Glutamatergic neuron (in vitro differentiated cells): ENCODE measurements around the gene SPOCK1. TPM values are rescaled to one million over a fixed set of nuclear protein-coding genes. Genes with fewer than 3 reads are reported as not detected.

Source experiments
- DNase-seq: peaks from one replicate; pipeline ENCODE4 v3.0.0; 2022
- H3K27ac Mint-ChIP-seq: one replicate; pipeline ENCODE4 v1.8.0; 2020; ENCODE audit warnings: mild to moderate bottlenecking, mixed read lengths, inconsistent platforms; ENCODE audit not compliant: unreplicated experiment
- H3K27me3 Mint-ChIP-seq: one replicate; pipeline ENCODE4 v1.8.0; 2020; ENCODE audit warnings: mild to moderate bottlenecking, moderate library complexity, mixed read lengths, inconsistent platforms; ENCODE audit not compliant: unreplicated experiment
- H3K36me3 Mint-ChIP-seq: one replicate; pipeline ENCODE4 v1.8.0; 2020; ENCODE audit warnings: mild to moderate bottlenecking, mixed read lengths, inconsistent platforms; ENCODE audit not compliant: unreplicated experiment
- H3K4me1 Mint-ChIP-seq: one replicate; pipeline ENCODE4 v1.8.0; 2020; ENCODE audit warnings: mild to moderate bottlenecking, low read depth, mixed read lengths, inconsistent platforms; ENCODE audit not compliant: unreplicated experiment
- H3K4me3 Mint-ChIP-seq: one replicate; pipeline ENCODE4 v1.8.0; 2020; ENCODE audit warnings: mild to moderate bottlenecking, mixed read lengths, inconsistent platforms; ENCODE audit not compliant: unreplicated experiment
- H3K9me3 Mint-ChIP-seq: one replicate; pipeline ENCODE4 v1.8.0; 2020; ENCODE audit warnings: mild to moderate bottlenecking, moderate library complexity, mixed read lengths, inconsistent platforms; ENCODE audit not compliant: unreplicated experiment
- total RNA-seq: library from RNA; stranded (reverse); fragmentation: NEBNext Ultra II Directional; extraction: Animal tissue kit (Norgen Biotek cat#: 25700); gene quantifications from one replicate; pipeline ENCODE4 v1.2.1, GENCODE V29; 2021; ENCODE audit not compliant: unreplicated experiment
- TF ChIP-seq, protein P1 (sequence below): fragments of 200-600 bp; sonication (generic); IDR thresholded peaks from one replicate; pipeline ENCODE4 v1.5.0; 2021; ENCODE audit not compliant: partially characterized antibody, unreplicated experiment

The SPOCK1 gene
- total RNA-seq, 1 donor from 2014 or later: 25.4 TPM

DNA sequence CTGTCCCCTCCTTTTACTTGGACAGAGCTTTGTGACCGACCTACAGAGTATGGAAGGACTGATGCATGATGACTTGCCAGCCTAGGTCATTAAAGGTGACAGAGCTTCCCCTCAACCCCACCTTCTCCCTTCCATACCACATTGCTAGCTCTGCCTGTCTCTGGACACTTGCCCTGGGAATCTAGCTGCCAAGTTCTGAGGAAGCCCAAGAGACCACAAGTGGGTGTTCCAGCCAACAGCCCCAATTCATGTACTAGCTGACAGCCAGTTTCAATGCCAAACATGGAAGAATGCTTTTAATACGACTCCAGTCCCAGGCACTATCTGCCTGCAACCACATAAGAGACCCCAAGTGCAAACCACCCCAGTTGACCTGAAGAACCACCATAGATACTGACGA lies 477.1 kb downstream of the SPOCK1 start:
- Mint-ChIP-seq H3K4me3 (no peak overlapping the region), H3K27ac (no peak overlapping the region), H3K36me3 (no peaks in the 10 kb centered on the region), H3K9me3 (no peaks in the 10 kb centered on the region), H3K4me1 (no peaks in the 10 kb centered on the region), H3K27me3 (peaks cover 2% of the 10 kb centered on the region)
- TF ChIP-seq, protein P1, sequence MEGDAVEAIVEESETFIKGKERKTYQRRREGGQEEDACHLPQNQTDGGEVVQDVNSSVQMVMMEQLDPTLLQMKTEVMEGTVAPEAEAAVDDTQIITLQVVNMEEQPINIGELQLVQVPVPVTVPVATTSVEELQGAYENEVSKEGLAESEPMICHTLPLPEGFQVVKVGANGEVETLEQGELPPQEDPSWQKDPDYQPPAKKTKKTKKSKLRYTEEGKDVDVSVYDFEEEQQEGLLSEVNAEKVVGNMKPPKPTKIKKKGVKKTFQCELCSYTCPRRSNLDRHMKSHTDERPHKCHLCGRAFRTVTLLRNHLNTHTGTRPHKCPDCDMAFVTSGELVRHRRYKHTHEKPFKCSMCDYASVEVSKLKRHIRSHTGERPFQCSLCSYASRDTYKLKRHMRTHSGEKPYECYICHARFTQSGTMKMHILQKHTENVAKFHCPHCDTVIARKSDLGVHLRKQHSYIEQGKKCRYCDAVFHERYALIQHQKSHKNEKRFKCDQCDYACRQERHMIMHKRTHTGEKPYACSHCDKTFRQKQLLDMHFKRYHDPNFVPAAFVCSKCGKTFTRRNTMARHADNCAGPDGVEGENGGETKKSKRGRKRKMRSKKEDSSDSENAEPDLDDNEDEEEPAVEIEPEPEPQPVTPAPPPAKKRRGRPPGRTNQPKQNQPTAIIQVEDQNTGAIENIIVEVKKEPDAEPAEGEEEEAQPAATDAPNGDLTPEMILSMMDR: no peak
- DNase-seq: no peak

DNA sequence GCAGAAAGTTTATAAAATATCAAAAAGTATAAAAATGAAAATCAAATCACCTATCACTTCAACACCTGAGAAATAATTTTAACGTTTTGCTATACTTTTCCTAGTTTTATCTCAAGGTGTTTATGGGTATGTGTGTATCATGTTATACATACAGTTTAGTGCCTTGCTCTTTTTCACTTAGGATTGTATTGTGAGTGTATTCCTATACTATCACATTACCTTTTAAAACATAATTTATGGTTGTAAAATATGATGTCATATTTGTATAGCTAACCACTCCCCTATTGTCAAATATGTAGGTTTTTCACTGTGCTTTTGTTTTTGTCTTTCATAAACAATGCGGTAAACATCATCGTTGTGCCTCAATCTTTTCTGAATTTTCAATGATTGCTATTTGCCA lies 479.9 kb downstream of the SPOCK1 start:
- Mint-ChIP-seq H3K4me3 (no peak overlapping the region), H3K36me3 (no peaks in the 10 kb centered on the region), H3K9me3 (no peaks in the 10 kb centered on the region), H3K4me1 (peaks cover 5% of the 10 kb centered on the region), H3K27ac (no peak overlapping the region), H3K27me3 (no peaks in the 10 kb centered on the region)
- no peak for DNase-seq
- TF ChIP-seq, protein P1: no peak

DNA sequence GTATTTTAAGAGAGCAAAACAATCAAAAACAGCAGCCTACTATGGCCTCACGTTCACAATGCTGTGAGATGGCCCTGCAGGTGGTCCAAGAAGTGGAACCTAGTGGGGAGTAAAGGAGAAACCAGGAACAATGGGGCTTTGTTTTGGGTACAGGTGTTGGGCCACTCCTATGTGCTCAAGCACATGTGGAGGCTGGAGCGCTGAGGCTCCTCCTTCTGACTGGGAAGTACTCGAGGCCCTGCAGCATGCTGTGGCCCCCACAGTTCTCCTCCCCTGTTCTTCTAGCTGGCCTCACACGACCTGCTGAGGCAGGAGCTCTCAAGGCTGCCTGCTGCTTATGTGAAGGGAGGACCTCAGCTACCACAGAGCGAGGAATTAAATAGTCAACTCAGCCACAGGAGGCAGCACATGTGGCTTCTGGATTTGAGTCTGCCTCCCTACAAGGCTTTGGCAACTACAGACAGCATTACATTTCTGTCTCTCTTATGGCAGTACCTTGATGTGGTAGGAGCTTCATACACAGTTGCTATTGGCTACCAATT lies 482.3 kb downstream of the SPOCK1 start:
- Mint-ChIP-seq H3K36me3 (no peaks in the 10 kb centered on the region), H3K4me1 (peaks cover 5% of the 10 kb centered on the region), H3K27ac (no peak overlapping the region), H3K9me3 (no peaks in the 10 kb centered on the region), H3K27me3 (no peaks in the 10 kb centered on the region), H3K4me3 (no peak overlapping the region)
- DNase-seq: no peak
- TF ChIP-seq, protein P1: no peak

DNA sequence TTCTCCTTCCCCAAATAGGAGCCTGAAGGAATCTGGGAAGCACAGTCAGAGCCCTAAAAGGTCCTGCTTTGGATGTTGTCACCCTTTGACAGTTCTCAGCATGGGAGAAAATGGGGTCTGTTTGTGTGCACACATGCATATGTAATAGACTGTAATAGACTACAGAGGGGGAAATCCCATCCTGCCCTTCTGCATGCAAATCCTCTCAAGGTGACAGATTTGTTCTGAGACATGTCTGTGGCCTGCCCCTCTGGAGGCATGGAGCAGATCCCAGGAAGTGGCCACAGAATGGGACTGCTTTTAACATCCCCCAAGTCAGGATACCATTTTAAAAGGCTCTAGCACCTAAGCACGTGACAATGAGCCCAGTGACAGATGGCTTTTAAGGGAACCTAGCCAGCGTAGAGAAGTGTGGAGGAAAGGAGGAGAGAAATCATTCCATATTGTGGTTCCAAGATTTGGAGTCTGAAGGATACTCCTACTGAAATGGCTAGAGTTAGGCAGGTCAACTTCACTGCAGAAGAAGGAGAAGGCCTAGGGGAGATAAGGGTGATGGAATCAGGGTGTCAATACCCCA lies 483.5 kb downstream of the SPOCK1 start:
- no peaks in the 10 kb centered on the region for H3K9me3 Mint-ChIP-seq
- H3K27ac Mint-ChIP-seq: no peak overlapping the region
- no peak overlapping the region for H3K4me3 Mint-ChIP-seq
- peaks cover 5% of the 10 kb centered on the region for H3K4me1 Mint-ChIP-seq
- H3K36me3 Mint-ChIP-seq: no peaks in the 10 kb centered on the region
- no peak for DNase-seq
- TF ChIP-seq, protein P1: no peak
- H3K27me3 Mint-ChIP-seq: no peaks in the 10 kb centered on the region

DNA sequence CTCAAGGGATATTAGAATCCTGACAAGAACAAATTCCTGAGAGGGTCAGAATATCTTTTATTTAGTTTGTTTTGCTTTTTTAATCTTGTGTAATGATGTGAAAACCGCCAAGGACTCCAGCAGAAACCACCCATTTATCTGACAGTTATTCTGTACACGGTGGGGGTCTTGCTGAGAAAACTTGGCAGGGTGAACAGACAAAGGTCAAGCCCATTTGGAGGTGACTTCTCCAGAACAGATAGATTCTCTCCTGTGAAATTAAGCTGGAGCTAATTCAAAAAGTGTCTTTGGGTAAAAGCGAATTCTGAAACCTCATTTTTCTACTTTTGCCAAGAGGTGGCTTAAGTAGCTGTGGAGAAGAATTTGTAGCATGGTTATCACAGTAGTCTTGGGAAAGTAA lies 484.4 kb downstream of the SPOCK1 start:
- Mint-ChIP-seq H3K4me1 (peaks cover 5% of the 10 kb centered on the region), H3K9me3 (no peaks in the 10 kb centered on the region), H3K27me3 (no peaks in the 10 kb centered on the region), H3K36me3 (no peaks in the 10 kb centered on the region), H3K4me3 (no peak overlapping the region), H3K27ac (no peak overlapping the region)
- DNase-seq: no peak
- TF ChIP-seq, protein P1: no peak
